ENCODE measurements around the gene BRD9.
"Not testable (repeated sequence)": the region's sequence is repeated elsewhere in the genome, so short reads cannot be mapped to it uniquely, and the experiment has no call there.

BRD9 gene

GRCh38 chr5:843926-844325 is 48.7 kb downstream of the BRD9 start:
- DNase-seq, result not testable (repeated sequence)

DNA sequence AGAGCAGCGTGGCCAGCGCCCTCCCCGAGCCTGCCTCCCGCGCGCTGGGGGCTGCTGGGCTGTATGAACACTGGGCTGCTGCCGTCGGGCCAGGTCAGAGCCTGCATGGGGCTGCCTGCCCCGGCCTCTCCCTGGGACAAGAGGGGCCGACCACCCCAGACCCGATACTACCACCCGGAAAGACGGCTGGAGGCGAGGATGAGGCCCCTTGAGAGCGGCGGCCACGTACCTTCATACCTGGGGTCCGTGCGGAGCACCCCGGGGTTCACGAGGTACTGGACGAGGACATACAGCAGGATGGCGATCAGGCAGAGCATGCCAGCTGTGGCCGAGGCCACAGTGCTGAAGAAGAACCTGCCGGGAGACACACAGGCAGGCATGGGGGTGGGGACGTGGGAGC is 49.2 kb downstream of the BRD9 start:
- not testable (repeated sequence) for DNase-seq

- DNase-seq, result not testable (repeated sequence)
Observed at GRCh38 chr5:842402-843221, 50.0 kb downstream of the BRD9 start.

DNA sequence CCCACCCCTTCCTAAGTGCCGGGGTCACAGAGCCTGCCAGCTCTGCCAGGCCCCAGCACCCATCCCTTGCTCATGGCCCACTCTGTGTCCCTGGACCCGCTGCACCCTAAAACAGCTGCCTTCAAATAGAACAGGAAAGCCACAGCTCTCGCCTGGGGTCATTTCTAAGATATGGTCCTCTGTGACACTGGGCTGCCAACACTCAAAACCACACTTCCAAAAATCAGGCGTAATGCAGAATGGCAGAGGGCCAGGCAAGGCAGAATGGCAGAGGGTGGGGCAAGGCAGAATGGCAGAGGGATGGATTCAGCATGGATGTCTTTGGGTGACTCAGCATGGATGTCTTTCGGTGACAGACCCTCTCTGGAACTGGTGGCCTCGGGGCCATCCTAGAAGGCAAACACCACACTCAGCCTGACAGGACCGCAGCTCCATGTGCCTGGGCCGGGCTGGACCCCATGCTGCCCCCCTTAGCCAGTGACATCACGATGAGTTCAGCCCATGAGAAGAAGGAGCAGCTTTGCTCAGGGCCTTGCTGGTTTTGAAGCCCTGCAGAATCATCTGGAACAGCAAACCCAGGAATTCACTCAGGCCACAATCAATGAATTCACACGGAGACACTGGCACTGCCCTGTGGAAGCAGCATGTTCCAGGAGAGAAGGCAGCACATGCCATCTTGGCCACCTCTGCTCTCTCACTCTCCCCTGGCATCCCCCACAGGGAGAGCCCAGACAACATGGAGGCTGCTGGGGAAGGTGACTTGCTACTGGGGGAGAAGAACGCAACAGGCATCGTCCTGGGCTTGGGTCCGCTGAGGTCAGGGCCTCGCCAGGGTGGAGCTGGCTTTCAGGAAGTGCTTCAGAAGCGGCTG is 50.8 kb downstream of the BRD9 start:
- not testable (repeated sequence) for DNase-seq

DNA sequence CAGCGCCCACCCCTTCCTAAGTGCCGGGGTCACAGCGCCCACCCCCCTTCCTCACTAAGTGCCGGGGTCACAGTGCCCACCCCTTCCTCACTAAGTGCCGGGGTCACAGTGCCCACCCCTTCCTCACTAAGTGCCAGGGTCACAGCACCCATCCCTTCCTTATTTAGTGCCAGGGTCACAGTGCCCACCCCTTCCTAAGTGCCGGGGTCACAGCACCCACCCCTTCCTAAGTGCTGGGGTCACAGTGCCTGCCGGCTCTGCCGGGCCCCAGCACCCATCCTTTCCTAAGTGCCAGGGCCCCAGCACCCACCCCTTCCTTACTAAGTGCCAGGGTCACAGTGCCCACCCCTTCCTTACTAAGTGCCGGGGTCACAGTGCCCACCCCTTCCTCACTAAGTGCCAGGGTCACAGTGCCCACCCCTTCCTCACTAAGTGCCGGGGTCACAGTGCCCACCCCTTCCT is 51.6 kb downstream of the BRD9 start:
- DNase-seq, result not testable (repeated sequence)

DNA sequence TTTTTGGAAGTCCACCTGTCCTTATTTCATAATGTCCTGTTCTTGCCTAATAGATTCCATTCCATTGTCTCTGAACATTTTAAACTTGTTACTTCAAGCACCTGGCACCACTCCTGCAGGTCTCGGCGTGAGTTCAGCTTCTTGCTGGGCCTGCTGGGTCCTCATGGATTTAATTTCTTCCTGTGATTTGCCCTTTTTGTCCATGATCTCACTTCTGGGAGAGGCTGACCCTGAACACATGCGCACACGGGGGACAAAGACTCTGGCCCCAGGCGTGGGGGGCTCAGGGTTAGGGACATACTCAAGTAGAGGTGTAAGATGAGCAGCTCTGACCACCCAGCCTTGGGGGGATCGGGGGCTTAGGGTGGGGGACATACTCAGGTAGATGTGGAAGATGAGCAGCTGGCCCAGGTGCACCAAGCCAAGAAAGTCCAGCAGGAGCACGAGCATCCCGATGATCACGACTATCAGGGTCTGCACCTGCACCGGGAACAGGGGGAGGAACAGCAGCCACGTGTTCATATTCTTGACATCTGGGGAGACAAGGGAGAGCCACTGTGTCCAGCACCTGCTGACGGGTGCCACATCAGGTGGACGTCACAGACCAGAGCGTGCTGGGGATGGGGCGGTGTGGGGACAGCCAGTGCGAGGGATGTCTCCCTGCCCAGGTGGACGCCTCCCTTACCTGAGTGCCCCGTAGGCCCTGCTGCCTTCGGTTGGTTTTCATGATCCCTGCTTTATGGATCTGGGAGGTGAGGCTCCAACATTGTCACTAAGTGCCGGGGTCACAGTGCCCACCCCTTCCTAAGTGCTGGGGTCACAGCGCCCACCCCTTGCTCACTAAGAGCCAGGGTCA is 52.3 kb downstream of the BRD9 start:
- not testable (repeated sequence) for DNase-seq

GRCh38 chr5:838431-838851 is 54.2 kb downstream of the BRD9 start:
- DNase-seq, result not testable (repeated sequence)

GRCh38 chr5:837621-838121 is 54.9 kb downstream of the BRD9 start:
- DNase-seq, result not testable (repeated sequence)

DNA sequence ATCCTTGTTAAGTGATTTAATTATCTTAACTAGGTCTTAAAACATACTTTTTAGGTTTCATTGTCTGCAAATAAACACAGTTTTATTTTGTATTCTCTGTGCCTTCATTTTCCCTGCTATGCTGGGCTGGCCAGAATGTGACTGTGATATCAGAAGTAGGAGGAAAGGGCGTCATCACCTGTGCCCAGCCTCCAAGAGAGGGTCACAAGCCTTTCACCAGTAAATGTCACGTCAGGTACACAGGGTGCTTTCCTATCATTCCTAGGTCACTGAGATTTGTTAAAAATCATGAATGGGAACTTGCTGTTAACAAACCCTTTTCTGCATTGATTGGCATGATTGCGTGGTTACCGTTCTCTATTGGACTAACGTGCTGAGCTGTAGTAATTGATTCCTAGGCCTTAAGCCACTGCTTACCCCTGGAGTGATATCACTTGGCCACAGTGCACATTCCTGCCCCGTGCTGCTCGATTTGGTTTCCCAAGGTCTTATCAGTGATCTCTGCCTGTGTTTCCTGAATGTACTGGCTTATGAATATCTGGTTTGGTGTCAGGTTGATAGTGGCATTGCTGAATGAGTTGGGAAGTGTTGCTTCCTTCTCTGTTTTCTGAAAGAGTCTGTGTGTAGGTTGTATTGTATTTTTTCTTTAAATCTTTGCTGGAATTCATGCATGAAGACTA is 56.5 kb downstream of the BRD9 start:
- DNase-seq, result not testable (repeated sequence)

DNA sequence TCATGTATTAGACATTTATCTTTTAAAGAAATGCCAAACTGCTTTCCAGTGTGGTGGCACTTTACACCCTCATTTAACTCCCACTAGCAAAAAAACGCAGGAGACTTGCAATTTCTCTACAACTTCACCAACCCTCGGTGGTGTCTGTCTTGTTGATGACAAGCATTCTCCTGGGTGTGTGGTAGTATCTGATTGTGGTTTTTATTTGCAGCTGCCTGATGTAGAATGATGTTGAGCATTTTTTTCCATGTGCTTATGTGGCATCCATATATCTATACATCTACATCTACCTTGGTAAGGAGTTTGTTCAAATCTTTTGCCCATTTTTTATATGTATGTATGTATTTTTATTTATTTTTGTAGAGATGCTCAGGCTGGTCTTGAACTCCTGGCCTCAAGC is 58.6 kb downstream of the BRD9 start:
- not testable (repeated sequence) for DNase-seq

DNA sequence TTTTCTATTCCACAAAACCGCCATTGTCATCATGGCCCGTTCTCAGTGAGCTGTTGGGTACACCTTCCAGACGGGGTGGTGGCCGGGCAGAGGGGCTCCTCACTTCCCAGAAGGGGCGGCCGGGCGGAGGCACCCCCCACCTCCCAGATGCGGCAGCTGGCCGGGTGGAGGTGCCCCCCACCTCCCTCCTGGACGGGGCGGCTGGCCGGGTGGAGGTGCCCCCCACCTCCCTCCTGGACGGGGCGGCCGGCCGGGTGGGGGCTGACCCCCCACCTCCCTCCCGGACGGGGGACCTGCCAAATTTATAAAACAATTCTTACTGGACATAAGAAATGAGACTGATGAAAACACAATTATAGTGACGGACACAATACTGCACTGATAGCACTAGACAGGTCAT is 64.4 kb downstream of the BRD9 start:
- DNase-seq, result not testable (repeated sequence)

DNA sequence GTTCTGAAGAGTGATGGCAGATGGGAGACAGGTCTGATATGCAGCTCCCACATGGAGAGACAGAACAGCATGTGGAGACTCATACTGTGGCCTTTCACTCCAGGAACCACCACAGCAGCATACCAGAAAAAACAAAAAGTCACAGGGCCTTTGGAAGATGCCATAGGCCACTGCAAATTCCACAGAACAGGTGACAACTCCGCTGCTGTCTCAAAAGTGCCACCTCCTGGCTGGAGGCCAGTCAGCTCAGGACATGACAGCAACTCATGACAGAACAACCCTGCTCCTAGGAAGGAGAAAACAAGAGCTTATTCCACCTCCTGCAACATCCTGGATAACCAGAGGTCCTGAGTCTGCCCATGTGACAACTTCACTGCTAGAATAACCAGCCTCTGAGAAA is 67.1 kb downstream of the BRD9 start:
- not testable (repeated sequence) for DNase-seq

- no peak for DNase-seq
Observed at GRCh38 chr5:821504-821903, 71.1 kb downstream of the BRD9 start.

DNA sequence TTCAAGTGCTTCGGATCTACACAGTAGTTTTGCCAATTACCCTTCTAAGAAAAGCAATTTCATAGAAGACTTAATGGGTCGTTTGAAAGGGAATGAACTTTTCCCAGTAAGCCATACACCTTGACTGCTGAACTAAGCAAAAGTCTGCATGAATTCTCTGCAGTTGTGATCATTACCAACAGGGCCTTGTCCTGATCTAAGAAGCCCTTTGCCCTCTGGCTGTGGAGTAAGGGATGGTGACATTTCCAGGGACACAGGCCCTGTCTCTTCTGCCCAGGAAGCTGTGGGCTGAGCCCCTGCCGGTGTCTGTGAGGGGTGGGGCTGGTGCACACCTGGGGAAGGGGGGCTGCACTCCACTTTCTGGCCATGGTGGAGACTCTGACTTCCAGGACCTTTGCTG is 72.4 kb downstream of the BRD9 start:
- DNase-seq, result no peak

GRCh38 chr5:819078-819477 is 73.5 kb downstream of the BRD9 start:
- no peak for DNase-seq

DNA sequence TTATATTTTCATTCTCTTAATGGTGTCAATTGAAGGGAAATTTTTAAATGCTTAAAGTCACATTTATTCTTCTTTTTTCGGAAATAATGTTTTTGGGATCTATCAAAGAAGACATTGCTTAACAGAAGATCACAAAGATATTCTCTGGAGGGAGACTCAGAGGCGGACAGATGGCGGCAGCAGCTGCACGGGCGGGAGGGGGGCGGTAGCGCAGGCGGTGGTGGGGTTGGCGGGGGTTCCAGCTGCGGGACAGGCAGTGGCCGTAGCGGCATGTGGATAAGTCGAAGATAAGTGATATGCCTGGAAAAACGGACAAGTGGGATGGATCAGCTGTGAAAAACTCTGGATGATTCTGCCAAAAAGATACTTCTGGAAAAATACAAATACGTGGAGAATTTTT is 76.4 kb downstream of the BRD9 start:
- DNase-seq, result no peak

DNA sequence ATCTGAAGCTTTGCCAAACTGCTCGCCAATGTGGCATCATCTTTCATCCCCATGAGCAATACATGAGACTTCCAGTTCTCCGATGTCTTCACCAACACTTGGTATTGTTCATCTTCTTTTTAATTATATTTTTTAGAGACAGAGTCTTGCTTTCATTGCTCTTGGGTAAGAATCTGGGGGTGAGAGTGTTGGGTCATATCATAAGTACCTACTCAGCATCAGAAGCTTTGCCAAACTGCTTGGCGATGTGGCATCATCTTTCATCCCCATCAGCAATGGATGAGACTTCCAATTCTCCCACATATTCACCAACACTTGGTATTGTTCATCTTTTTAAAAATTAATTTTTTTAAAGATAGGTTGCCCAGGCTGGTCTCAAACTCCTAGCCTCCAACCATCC is 77.2 kb downstream of the BRD9 start:
- DNase-seq, result no peak
